GM13976 (cell line): ENCODE results near the gene LY6G6F.

Source experiments
- DNase-seq: peaks from one replicate; pipeline ENCODE4 v3.0.0; 2012; ENCODE audit warnings: low spot score
- CTCF ChIP-seq: IDR thresholded peaks from 2 replicates; pipeline ENCODE4 v1.5.1; 2012; ENCODE audit warnings: borderline replicate concordance, mild to moderate bottlenecking; ENCODE audit not compliant: insufficient read depth; ENCODE audit errors: extremely low read depth, missing control alignments, control extremely low read depth
- in situ Hi-C: fragments of 300-500 bp; cut with MboI; formaldehyde crosslinking; loops from one replicate; pipeline ENCODE4 v1.12.0; 2022; ENCODE audit warnings: low sequenced_read_pairs, mixed read lengths, inconsistent platforms; ENCODE audit not compliant: unreplicated experiment

LY6G6F gene

GRCh38 chr6:31706599-31706998, at the start of gene LY6G6F:
TSS of gene LY6G6F (plus strand) at chr6:31706866. CDS start at chr6:31706907, 41 bp downstream.
- no peak for DNase-seq
- TF ChIP-seq CTCF: no peak
- in situ Hi-C loops: no loop called here

GRCh38 chr6:31657406-31658157, 49.1 kb upstream of the LY6G6F start:
- no peak for DNase-seq
- TF ChIP-seq CTCF: no peak
- in situ Hi-C loops: no loop called here

- in situ Hi-C loops: no loop called here
- no peak for DNase-seq
- no peak for TF ChIP-seq CTCF
These were observed 48.4 kb upstream of the LY6G6F start for GRCh38 chr6:31658158-31658688.

- no peak for TF ChIP-seq CTCF
- in situ Hi-C loops: no loop called here
- DNase-seq: no peak
These were observed 47.5 kb upstream of the LY6G6F start for GRCh38 chr6:31658983-31659648.

- in situ Hi-C loops: no loop called here
- no peak for DNase-seq
- no peak for TF ChIP-seq CTCF
These were observed 46.9 kb upstream of the LY6G6F start for GRCh38 chr6:31659649-31660380.
